WTC11 (cell line): ENCODE measurements around the gene MRPS18A. TPM values are rescaled to one million over a fixed set of nuclear protein-coding genes. Genes with fewer than 3 reads are reported as not detected.
"Not testable (repeated sequence)": the region's sequence is repeated elsewhere in the genome, so short reads cannot be mapped to it uniquely, and the experiment has no call there.

Experiments
- ATAC-seq: fragments of 200-7000 bp; cut with Tn5 transposase; 2 replicates; pipeline ENCODE4 v1.10.0; 2021; ENCODE audit warnings: mild to moderate bottlenecking, moderate library complexity
- CTCF ChIA-PET: fragments of 300-600 bp; sonication (Branson Sonifier 250); formaldehyde crosslinking; loops from one replicate; lab custom pipeline; 2021; ENCODE audit warnings: antibody characterized with exemption; lab: Charles Lee
- POLR2A ChIA-PET: fragments of 350-600 bp; sonication (Branson Sonifier 250); formaldehyde crosslinking; loops from one replicate; lab custom pipeline; 2021; ENCODE audit warnings: antibody characterized with exemption; lab: Charles Lee
- DNase-seq: peaks from one replicate; pipeline ENCODE4 v3.0.0; 2021; ENCODE audit warnings: low spot score
- H3K27ac Mint-ChIP-seq: 2 replicates; pipeline ENCODE4 v1.8.0; 2021; ENCODE audit warnings: mixed read lengths
- H3K27me3 Mint-ChIP-seq: 2 replicates; pipeline ENCODE4 v1.8.0; 2021; ENCODE audit warnings: low read depth, mild to moderate bottlenecking, moderate library complexity, mixed read lengths
- H3K36me3 Mint-ChIP-seq: 2 replicates; pipeline ENCODE4 v1.8.0; 2021; ENCODE audit warnings: mixed read lengths
- H3K4me1 Mint-ChIP-seq: 2 replicates; pipeline ENCODE4 v1.8.0; 2022; ENCODE audit warnings: mixed read lengths
- H3K4me3 Mint-ChIP-seq: 2 replicates; pipeline ENCODE4 v1.8.0; 2021; ENCODE audit warnings: mild to moderate bottlenecking, moderate library complexity, mixed read lengths
- H3K9me3 Mint-ChIP-seq: 2 replicates; pipeline ENCODE4 v1.8.0; 2021; ENCODE audit warnings: mixed read lengths
- EMX1 ChIP-seq: fragments of 250-450 bp; sonication (Bioruptor Pico); IDR thresholded peaks from 2 replicates; pipeline ENCODE4 v1.8.0; 2021; ENCODE audit warnings: mild to moderate bottlenecking
- ETV6 ChIP-seq: sonication (generic); formaldehyde crosslinking; IDR thresholded peaks from 2 replicates; pipeline ENCODE4 v1.8.1; 2022; ENCODE audit warnings: mild to moderate bottlenecking, missing genetic modification reagents
- FOXP4 ChIP-seq: sonication (generic); formaldehyde crosslinking; IDR thresholded peaks from 2 replicates; pipeline ENCODE4 v1.8.0; 2022; ENCODE audit warnings: mild to moderate bottlenecking, missing genetic modification reagents
- MAX ChIP-seq: sonication (generic); formaldehyde crosslinking; IDR thresholded peaks from 2 replicates; pipeline ENCODE4 v1.8.0; 2022; ENCODE audit warnings: mild to moderate bottlenecking, missing genetic modification reagents
- NR1H2 ChIP-seq: sonication (generic); formaldehyde crosslinking; IDR thresholded peaks from 2 replicates; pipeline ENCODE4 v1.9.0; 2021; ENCODE audit warnings: mild to moderate bottlenecking, moderate library complexity, missing genetic modification reagents
- NR3C1 ChIP-seq: sonication (generic); formaldehyde crosslinking; conservative IDR thresholded peaks from 2 replicates; pipeline ENCODE4 v1.8.1; 2023; ENCODE audit warnings: low read depth, mild to moderate bottlenecking, missing genetic modification reagents
- PRDM15 ChIP-seq: sonication (generic); formaldehyde crosslinking; IDR thresholded peaks from 2 replicates; pipeline ENCODE4 v1.8.0; 2022; ENCODE audit warnings: missing genetic modification reagents
- RELA ChIP-seq: sonication (generic); formaldehyde crosslinking; IDR thresholded peaks from 2 replicates; pipeline ENCODE4 v1.8.1; 2022; ENCODE audit warnings: missing genetic modification reagents, mild to moderate bottlenecking, borderline replicate concordance
- TCF7 ChIP-seq: sonication (generic); formaldehyde crosslinking; IDR thresholded peaks from 2 replicates; pipeline ENCODE4 v1.8.0; 2022; ENCODE audit warnings: mild to moderate bottlenecking, low read depth, missing genetic modification reagents, moderate library complexity
- TEAD1 ChIP-seq: sonication (generic); formaldehyde crosslinking; IDR thresholded peaks from 2 replicates; pipeline ENCODE4 v1.8.0; 2022; ENCODE audit warnings: mild to moderate bottlenecking, missing genetic modification reagents
- TEAD4 ChIP-seq: sonication (generic); formaldehyde crosslinking; IDR thresholded peaks from 2 replicates; pipeline ENCODE4 v1.8.0; 2022; ENCODE audit warnings: mild to moderate bottlenecking, missing genetic modification reagents
- ZNF396 ChIP-seq: fragments of 250-450 bp; sonication (Bioruptor Pico); IDR thresholded peaks from 2 replicates; pipeline ENCODE4 v1.8.0; 2021; ENCODE audit warnings: mild to moderate bottlenecking, moderate library complexity, borderline replicate concordance
- ZNF423 ChIP-seq: fragments of 250-450 bp; sonication (Bioruptor Pico); IDR thresholded peaks from 2 replicates; pipeline ENCODE4 v2.1.2; 2022; ENCODE audit warnings: mild to moderate bottlenecking, moderate library complexity
- ZNF671 ChIP-seq: fragments of 250-450 bp; sonication (Bioruptor Pico); IDR thresholded peaks from 2 replicates; pipeline ENCODE4 v1.8.0; 2021; ENCODE audit warnings: mild to moderate bottlenecking
- total RNA-seq: library from RNA; stranded (reverse); gene quantifications from 3 replicates; pipeline ENCODE4 v1.2.3, GENCODE V29; 2021
- TF ChIP-seq, protein P1 (sequence below): sonication (generic); formaldehyde crosslinking; IDR thresholded peaks from 2 replicates; pipeline ENCODE4 v1.8.1; 2022; ENCODE audit warnings: mild to moderate bottlenecking, missing genetic modification reagents, moderate library complexity, borderline replicate concordance
- TF ChIP-seq, protein P2 (sequence below): sonication (generic); formaldehyde crosslinking; IDR thresholded peaks from 2 replicates; pipeline ENCODE4 v1.8.1; 2023; ENCODE audit warnings: mild to moderate bottlenecking, moderate library complexity, missing genetic modification reagents
- TF ChIP-seq, protein P3 (sequence below): sonication (generic); formaldehyde crosslinking; IDR thresholded peaks from 2 replicates; pipeline ENCODE4 v1.8.1; 2023; ENCODE audit warnings: mild to moderate bottlenecking, missing genetic modification reagents, borderline replicate concordance

Gene MRPS18A
- total RNA-seq, 1 experiment from 2014 or later = 61.6 TPM

- TF ChIP-seq, protein P1, sequence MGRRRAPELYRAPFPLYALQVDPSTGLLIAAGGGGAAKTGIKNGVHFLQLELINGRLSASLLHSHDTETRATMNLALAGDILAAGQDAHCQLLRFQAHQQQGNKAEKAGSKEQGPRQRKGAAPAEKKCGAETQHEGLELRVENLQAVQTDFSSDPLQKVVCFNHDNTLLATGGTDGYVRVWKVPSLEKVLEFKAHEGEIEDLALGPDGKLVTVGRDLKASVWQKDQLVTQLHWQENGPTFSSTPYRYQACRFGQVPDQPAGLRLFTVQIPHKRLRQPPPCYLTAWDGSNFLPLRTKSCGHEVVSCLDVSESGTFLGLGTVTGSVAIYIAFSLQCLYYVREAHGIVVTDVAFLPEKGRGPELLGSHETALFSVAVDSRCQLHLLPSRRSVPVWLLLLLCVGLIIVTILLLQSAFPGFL (CRISPR knock-in tag) = no peak
- TF ChIP-seq ZNF396 (CRISPR knock-in tag) = no peak
These were observed 29.4 kb downstream of the MRPS18A start (continued) for GRCh38 chr6:43658161-43658560.

DNA sequence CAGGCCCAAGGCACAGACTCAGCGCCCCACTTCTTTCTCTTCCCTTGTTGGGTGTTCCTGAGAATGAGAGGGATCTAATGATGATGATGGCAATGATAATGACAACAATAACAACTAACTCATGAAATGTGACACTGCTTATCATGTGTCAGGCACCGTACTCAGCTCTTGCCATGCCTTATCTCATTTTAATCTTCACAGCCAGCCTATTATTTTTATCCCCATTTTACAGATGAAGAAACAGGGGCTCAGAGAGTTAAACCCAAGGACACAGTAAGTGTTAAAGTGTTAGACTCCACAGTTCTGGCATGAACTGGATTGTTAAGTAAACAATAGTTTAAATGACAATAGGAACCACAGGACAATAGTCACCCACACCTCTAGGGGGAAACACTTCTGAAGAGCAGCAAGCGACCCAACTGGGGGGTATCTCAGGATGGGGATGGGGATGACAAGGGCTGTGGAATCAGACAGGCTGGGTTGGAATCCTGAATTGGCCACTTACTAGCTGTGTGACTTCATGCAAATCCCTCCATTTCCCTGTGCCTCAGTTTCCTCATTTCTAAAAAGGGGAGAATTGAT lies 30.3 kb downstream of the MRPS18A start:
- H3K27ac Mint-ChIP-seq = no peak overlapping the region
- ChIA-PET CTCF (interaction anchor here (0.6 to 0.9 kb wide), 2 partner anchors 23 to 422 kb away, joined by 3 read pairs; no protein-coding TSS in a partner anchor), POLR2A (no interaction called here)
- no peak overlapping the region for H3K4me3 Mint-ChIP-seq
- DNase-seq = no peak
- H3K36me3 Mint-ChIP-seq = peaks cover 6% of the 10 kb centered on the region
- no peak; the same call in 1 of the 2 replicates for ATAC-seq
- TF ChIP-seq ZNF671 (CRISPR knock-in tag) = no peak
- no peak for TF ChIP-seq TCF7 (CRISPR knock-in tag)
- TF ChIP-seq EMX1 (CRISPR knock-in tag) = no peak
- TF ChIP-seq TEAD4 = no peak
- no peak for TF ChIP-seq NR1H2
- TF ChIP-seq, protein P2, sequence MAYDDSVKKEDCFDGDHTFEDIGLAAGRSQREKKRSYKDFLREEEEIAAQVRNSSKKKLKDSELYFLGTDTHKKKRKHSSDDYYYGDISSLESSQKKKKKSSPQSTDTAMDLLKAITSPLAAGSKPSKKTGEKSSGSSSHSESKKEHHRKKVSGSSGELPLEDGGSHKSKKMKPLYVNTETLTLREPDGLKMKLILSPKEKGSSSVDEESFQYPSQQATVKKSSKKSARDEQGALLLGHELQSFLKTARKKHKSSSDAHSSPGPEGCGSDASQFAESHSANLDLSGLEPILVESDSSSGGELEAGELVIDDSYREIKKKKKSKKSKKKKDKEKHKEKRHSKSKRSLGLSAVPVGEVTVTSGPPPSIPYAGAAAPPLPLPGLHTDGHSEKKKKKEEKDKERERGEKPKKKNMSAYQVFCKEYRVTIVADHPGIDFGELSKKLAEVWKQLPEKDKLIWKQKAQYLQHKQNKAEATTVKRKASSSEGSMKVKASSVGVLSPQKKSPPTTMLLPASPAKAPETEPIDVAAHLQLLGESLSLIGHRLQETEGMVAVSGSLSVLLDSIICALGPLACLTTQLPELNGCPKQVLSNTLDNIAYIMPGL (CRISPR knock-in tag) = no peak
- no peak for TF ChIP-seq FOXP4 (CRISPR knock-in tag)
- no peak for TF ChIP-seq ZNF423 (CRISPR knock-in tag)
- TF ChIP-seq, all 79 proteins: peak for 0
- H3K9me3 Mint-ChIP-seq = peaks cover 7% of the 10 kb centered on the region
- H3K27me3 Mint-ChIP-seq = peaks cover 16% of the 10 kb centered on the region
- peaks cover 11% of the 10 kb centered on the region for H3K4me1 Mint-ChIP-seq

DNA sequence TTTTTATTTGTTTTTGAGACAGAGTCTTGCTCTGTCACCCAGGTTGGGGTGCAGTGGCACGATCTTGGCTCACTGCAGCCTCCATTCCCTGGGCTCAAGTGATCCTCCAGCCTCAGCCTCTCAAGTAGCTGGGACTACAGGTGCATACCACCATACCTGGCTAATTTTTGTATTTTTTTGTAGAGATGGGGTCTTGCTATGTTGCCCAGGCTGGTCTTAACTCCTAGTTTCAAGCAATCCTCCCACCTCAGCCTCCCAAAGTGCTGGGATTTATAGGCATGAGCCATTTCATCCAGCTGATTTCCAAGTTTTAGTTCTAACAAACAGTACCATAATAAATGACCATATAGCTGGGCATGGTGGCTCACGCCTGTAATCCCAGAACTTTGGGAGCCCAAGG lies 34.8 kb downstream of the MRPS18A start:
- H3K27ac Mint-ChIP-seq, H3K36me3 Mint-ChIP-seq, ATAC-seq, H3K9me3 Mint-ChIP-seq, POLR2A ChIA-PET, DNase-seq, H3K4me3 Mint-ChIP-seq, H3K27me3 Mint-ChIP-seq: not testable (repeated sequence)
- peaks cover 16% of the 10 kb centered on the region for H3K4me1 Mint-ChIP-seq
- CTCF ChIA-PET = interaction anchor here (0.7 to 1.3 kb wide), 4 partner anchors 15 to 410 kb away, joined by 3 to 5 read pairs (median 4); no protein-coding TSS in a partner anchor

- H3K4me1 Mint-ChIP-seq = peaks cover 15% of the 10 kb centered on the region
- DNase-seq (no peak), ATAC-seq (no peak)
- no peak overlapping the region for H3K27ac Mint-ChIP-seq
- no peaks in the 10 kb centered on the region for H3K9me3 Mint-ChIP-seq
- ChIA-PET CTCF (interaction anchor here (0.7 to 1.9 kb wide), 4 partner anchors 18 to 111 kb away, joined by 3 to 6 read pairs (median 4); no protein-coding TSS in a partner anchor), POLR2A (no interaction called here)
- H3K36me3 Mint-ChIP-seq = no peaks in the 10 kb centered on the region
- H3K4me3 Mint-ChIP-seq = no peak overlapping the region
- H3K27me3 Mint-ChIP-seq = peaks cover 3% of the 10 kb centered on the region; the same call in 1 of the 2 replicates
- no peak for TF ChIP-seq TEAD1 (CRISPR knock-in tag)
- no peak for TF ChIP-seq MAX (CRISPR knock-in tag)
- TF ChIP-seq ETV6 (CRISPR knock-in tag) = no peak
- no peak for TF ChIP-seq RELA
- no peak for TF ChIP-seq PRDM15 (CRISPR knock-in tag)
- no peak for TF ChIP-seq NR3C1 (CRISPR knock-in tag)
- TF ChIP-seq, protein P3, sequence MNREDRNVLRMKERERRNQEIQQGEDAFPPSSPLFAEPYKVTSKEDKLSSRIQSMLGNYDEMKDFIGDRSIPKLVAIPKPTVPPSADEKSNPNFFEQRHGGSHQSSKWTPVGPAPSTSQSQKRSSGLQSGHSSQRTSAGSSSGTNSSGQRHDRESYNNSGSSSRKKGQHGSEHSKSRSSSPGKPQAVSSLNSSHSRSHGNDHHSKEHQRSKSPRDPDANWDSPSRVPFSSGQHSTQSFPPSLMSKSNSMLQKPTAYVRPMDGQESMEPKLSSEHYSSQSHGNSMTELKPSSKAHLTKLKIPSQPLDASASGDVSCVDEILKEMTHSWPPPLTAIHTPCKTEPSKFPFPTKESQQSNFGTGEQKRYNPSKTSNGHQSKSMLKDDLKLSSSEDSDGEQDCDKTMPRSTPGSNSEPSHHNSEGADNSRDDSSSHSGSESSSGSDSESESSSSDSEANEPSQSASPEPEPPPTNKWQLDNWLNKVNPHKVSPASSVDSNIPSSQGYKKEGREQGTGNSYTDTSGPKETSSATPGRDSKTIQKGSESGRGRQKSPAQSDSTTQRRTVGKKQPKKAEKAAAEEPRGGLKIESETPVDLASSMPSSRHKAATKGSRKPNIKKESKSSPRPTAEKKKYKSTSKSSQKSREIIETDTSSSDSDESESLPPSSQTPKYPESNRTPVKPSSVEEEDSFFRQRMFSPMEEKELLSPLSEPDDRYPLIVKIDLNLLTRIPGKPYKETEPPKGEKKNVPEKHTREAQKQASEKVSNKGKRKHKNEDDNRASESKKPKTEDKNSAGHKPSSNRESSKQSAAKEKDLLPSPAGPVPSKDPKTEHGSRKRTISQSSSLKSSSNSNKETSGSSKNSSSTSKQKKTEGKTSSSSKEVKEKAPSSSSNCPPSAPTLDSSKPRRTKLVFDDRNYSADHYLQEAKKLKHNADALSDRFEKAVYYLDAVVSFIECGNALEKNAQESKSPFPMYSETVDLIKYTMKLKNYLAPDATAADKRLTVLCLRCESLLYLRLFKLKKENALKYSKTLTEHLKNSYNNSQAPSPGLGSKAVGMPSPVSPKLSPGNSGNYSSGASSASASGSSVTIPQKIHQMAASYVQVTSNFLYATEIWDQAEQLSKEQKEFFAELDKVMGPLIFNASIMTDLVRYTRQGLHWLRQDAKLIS (CRISPR knock-in tag) = no peak
These were observed 39.3 kb downstream of the MRPS18A start for GRCh38 chr6:43648248-43648647.
